ENCODE results near the gene CEP104. TPM values are rescaled to one million over a fixed set of nuclear protein-coding genes. Genes with fewer than 3 reads are reported as not detected.
"Not testable (repeated sequence)": the region's sequence is repeated elsewhere in the genome, so short reads cannot be mapped to it uniquely, and the experiment has no call there.

CEP104 gene
- total RNA-seq, 4 donors from 2014 or later: 18.7 to 24.4 (median 19.8) TPM

DNA sequence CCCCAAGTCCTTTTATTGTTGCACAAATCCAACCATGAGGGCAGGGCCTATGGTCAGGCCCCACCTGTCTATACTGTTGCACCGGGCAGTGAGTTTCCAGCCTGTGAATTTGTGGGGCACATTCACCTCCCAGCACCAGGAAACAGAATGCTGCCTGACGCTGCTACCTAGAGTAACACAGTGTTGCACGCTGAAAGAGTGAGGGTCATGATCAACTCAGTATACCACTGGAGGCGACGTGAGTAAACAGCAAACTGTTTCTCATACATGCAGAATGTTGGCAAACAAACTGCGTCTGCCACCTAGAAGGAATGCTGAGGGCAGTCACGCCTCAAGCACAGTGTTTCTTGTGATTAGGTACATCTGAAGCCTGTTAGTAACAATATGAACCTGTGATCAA is 47.3 kb downstream of the CEP104 start:
- WGBS, 2 donors: 60 to 69% methylated on average over 7 of the region's 7 CpGs
- H3K27me3 ChIP-seq: peaks cover 0 to 11% (median 0%) of the 10 kb centered on the region in 4 donors
- TF ChIP-seq CTCF (IDR thresholded peaks at IDR 0.05): no peak
- no peak for TF ChIP-seq POLR2A (IDR thresholded peaks at IDR 0.05)
- no peaks in the 10 kb centered on the region for H3K4me1 ChIP-seq
- no peak overlapping the region for H3K4me3 ChIP-seq
- H3K36me3 ChIP-seq: peaks cover 0 to 14% (median 0%) of the 10 kb centered on the region in 3 donors
- H3K27ac ChIP-seq: no peak overlapping the region
- no peak for DNase-seq
- intact Hi-C loops (cut with DNase I): no loop called here
- H3K9me3 ChIP-seq: no peaks in the 10 kb centered on the region

DNA sequence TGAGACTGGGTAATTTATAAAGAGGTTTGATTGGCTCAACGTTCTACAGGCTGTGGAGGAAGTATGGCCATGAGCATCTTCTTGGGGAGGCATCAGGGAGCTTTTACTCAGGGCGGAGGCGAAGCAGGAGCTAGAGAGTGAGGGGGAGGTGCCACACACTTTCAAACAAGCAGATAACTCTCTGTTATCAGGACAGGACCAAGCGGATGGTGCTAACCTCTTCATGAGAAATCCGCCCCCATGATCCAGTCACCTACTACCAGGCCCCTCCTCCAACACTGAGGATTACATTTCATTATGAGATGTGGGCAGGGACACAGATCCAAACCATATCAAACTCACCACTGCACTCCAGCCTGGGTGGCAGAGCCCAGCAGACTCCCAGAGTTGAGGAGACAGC is 49.2 kb downstream of the CEP104 start:
- Histone ChIP-seq H3K36me3 (no peaks in the 10 kb centered on the region), H3K9me3 (no peaks in the 10 kb centered on the region), H3K4me1 (no peaks in the 10 kb centered on the region), H3K4me3 (no peak overlapping the region), H3K27me3 (peaks cover 0 to 28% (median 0%) of the 10 kb centered on the region in 4 donors), H3K27ac (no peak overlapping the region)
- no peak for DNase-seq
- intact Hi-C loops (cut with DNase I): no loop called here
- no peak for TF ChIP-seq CTCF (IDR thresholded peaks at IDR 0.05)
- no peak for TF ChIP-seq POLR2A (IDR thresholded peaks at IDR 0.05)
- WGBS, 2 donors: 75 to 94% methylated on average over 4 to 5 of the region's 5 CpGs

- no peak for DNase-seq
- WGBS, 2 donors: 70 to 76% methylated on average over 11 of the region's 11 CpGs
Measured at GRCh38 chr1:3805038-3805437, 52.0 kb downstream of the CEP104 start.

GRCh38 chr1:3804627-3804944 is 52.4 kb downstream of the CEP104 start:
- H3K4me3 ChIP-seq; H3K36me3 ChIP-seq; intact Hi-C loops (cut with DNase I); H3K9me3 ChIP-seq; H3K27ac ChIP-seq; H3K4me1 ChIP-seq; DNase-seq: not testable (repeated sequence)
- WGBS, 2 donors: 31 to 64% methylated on average over 7 of the region's 7 CpGs
- H3K27me3 ChIP-seq: peaks cover 0 to 49% (median 0%) of the 10 kb centered on the region in 4 donors

More at GRCh38 chr1:3805038-3805437, 52.0 kb downstream of the CEP104 start:
- no peak overlapping the region for H3K27ac ChIP-seq
- peaks cover 0 to 4% (median 0%) of the 10 kb centered on the region in 3 donors for H3K4me1 ChIP-seq
- TF ChIP-seq CTCF (IDR thresholded peaks at IDR 0.05) (no peak), POLR2A (IDR thresholded peaks at IDR 0.05) (no peak)
- H3K36me3 ChIP-seq: no peaks in the 10 kb centered on the region
- intact Hi-C loops (cut with DNase I): no loop called here
- no peak overlapping the region for H3K4me3 ChIP-seq
- H3K9me3 ChIP-seq: no peaks in the 10 kb centered on the region
- H3K27me3 ChIP-seq: peaks cover 0 to 45% (median 0%) of the 10 kb centered on the region in 4 donors

DNA sequence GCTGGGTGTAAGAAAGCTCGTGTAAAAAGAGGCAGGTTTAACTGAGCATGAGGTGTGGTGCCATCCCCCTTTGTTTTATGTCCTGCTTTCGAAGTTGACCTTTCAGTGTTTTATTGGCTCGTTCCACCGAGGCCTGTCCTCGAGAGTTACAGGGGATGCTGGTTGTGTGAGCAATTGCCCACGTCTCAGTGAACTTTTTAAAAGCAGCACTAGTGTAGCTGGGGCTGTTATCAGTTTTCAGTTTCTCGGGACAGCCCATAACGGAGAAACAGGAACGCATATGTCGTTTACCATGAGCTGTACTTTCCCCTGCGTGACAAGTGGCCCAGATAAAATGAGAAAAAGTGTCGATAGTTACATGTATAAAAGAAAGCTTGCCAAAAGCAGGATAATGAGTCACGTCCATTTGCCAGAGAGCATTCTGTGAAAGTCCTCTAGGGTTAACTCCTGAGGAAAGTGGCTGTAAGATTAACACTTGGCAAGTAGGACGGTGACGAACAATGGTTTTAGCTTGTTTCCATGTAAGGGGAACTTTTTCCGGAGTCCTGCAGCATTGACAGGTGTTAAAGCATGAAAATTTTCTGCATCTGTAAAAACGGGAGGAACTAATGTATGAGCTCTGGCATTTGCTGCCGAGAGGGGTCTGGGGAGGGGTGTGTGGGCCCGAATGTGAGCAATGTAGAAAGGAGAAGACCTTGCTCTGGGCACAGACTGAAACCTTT is 52.9 kb downstream of the CEP104 start:
- Histone ChIP-seq H3K36me3 (no peaks in the 10 kb centered on the region), H3K9me3 (no peaks in the 10 kb centered on the region), H3K4me1 (peaks cover 0 to 4% (median 0%) of the 10 kb centered on the region in 3 donors), H3K27ac (no peak overlapping the region), H3K4me3 (no peak overlapping the region), H3K27me3 (peaks cover 0 to 49% (median 0%) of the 10 kb centered on the region in 4 donors)
- DNase-seq: no peak
- TF ChIP-seq POLR2A (IDR thresholded peaks at IDR 0.05) (no peak), CTCF (IDR thresholded peaks at IDR 0.05) (no peak)
- intact Hi-C loops (cut with DNase I): no loop called here
- 40 to 48% methylated on average over 19 of the region's 19 CpGs for whole genome bisulfite sequencing, 2 donors

DNA sequence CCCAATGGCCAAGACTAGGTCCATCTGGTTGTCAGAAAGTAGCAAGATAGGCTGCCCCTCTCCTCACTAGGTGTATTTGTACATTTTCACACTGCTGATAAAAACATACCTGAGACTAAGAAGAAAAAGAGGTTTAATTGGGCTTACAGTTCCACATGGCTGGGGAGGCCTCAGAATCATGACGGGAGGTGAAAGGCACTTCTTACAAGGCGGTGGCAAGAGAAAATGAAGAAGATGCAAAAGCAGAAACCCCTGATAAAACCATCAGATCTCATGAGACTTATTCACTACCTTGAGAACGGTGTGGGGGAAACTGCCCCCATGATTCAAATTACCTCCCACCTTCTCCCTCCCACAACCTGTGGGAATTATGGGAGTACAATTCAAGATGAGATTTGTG is 56.2 kb downstream of the CEP104 start:
- DNase-seq; H3K4me3 ChIP-seq; H3K36me3 ChIP-seq; H3K9me3 ChIP-seq; intact Hi-C loops (cut with DNase I); H3K27ac ChIP-seq: not testable (repeated sequence)
- Histone ChIP-seq H3K4me1 (peaks cover 4 to 15% (median 5%) of the 10 kb centered on the region in 3 donors), H3K27me3 (peaks cover 0 to 39% (median 0%) of the 10 kb centered on the region in 4 donors)
- WGBS, 2 donors: 61 to 72% methylated on average over 3 of the region's 3 CpGs
